CD4-positive, alpha-beta T cell treated with Interferon alpha-2 for 1 hour (primary cell): ENCODE data around the gene MYO18B.

ENCODE experiments used
- DNase-seq, 2 donors: peaks; one replicate each; pipeline ENCODE4 v3.0.0-alpha.2; 2020 to 2022

The MYO18B gene

DNA sequence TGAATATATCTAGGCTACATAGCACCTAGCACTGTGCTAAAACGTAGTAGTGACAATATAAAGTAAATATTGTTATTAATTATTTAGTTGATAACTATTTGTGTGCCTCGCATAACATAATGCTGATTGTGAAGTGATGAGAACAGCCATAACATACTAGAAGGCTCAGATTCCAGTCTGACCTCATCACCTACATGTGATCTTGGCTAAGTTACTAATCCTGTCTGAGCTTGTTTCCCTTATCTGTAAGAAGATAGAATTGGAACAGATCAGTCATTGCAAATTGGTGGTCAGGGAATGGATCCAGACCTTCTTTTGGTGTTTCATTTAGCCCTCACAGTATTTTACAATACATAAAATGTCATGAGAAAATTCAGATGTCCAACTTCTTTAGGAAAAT is 323.9 kb downstream of the MYO18B start:
- DNase-seq = no peak

DNA sequence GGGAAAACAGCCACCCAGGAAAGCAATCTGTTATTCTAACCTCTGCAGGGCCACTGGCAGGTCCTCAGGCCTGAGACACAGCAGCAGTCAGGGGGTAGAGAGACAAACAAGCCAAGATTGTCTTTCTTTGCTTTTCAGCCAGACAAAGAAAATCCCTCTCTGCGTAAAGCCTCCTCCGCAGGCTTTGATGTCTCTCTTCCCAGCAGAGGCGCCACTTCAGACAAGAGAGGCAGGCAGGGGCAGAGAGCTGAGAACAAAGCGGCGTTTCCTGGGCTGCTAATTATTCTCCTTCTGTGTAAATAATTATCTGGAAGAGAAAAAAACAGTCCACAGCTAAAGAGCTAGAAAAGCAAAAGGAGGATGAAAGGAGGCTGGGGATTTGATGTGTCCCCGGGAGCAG is 324.5 kb downstream of the MYO18B start:
- DNase-seq = no peak

DNA sequence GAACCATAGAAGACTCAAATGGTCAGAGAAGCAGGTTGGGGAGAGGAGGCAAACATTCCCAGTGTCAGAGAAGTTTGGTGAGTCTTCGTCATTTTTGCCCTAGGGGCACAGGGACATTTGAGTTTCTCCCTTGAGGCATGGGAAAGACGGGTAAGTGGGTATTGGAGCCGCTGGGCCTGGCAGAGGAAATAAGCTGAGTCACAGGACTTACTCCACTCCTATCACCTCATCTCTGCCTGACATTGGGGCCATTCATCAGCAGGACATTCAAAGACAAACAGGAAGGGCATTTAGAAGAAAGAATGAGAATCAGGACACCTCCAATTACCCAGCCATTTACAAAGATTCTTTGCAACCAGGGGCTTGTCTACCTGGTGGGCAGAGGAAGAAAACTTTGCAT is 326.6 kb downstream of the MYO18B start:
- DNase-seq = no peak

DNA sequence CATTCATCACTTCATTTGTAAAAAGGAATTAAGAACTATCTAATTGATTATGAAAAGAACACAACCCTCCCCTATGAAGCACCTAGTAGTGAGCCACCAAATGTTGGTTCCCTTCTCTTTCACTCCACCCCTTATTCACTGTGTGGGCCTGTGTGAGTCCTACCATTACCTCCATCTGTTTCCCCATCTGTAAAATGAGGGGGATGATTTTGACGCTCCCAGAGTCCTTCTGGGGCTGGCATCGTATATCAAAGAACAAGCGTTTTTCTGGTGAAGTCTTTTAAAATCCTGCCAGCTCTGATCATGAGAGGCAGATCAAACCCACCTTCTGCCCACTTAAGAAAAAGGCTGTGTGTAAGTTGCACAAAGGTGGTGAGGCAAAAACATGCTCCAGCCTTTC is 330.6 kb downstream of the MYO18B start:
- no peak for DNase-seq

DNA sequence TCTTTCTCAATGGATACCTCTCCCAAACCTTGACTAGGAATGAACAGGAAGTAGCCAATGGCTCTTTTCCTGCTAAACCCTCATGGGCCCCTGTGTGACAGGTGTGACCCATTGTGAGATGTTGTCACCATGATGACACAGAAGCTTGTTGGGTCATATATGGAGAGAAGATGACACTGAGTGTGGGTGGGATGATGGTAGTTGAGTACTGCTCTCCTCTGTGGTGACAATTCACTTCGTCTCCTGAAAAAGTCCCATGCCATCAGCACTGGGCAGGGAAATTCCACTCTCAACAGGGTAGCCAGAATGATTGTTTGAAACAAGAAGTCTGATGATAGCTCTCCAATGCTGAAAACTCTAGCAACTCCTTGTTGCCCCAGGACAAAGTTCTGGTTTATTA is 333.3 kb downstream of the MYO18B start:
- no peak for DNase-seq

DNA sequence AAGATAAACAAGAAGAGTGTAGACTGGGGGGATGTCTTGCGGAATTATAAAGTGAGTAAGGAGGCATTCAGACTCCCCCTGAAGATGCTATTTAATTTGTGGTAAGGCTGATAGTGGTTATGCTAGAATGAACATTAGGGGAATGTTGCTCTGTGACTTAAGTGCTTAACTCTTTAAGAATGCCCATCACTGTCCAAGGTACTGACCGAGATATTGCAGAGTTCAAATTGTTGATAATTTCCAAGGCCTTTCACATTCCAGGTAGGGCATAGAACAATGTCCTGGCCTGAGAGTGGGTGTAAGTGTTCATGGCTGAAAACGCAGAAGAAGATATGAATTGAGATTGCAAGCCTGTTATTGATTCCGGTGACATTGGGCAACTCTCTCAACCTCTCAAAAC is 337.0 kb downstream of the MYO18B start:
- no peak for DNase-seq
